SK-N-SH treated with all-trans-retinoic acid at 6 μM for 48 hours (cell line): Measurements from ENCODE around the gene YLPM1.

Source experiments
- ARNTL ChIP-seq: fragments of 450-650 bp; formaldehyde crosslinking; IDR thresholded peaks from 2 replicates; pipeline ENCODE4 v1.5.0; 2020; ENCODE audit warnings: low read depth, mild to moderate bottlenecking, moderate library complexity, borderline replicate concordance
- BACH2 ChIP-seq: fragments of 250-450 bp; sonication (Bioruptor Pico); IDR thresholded peaks from 2 replicates; pipeline ENCODE4 v1.9.0; 2021; ENCODE audit warnings: mild to moderate bottlenecking, borderline replicate concordance
- CREB5 ChIP-seq: fragments of 250-450 bp; sonication (Bioruptor Pico); IDR thresholded peaks from 2 replicates; pipeline ENCODE4 v1.5.1; 2020; ENCODE audit warnings: low read depth, mild to moderate bottlenecking, moderate library complexity
- CSRNP3 ChIP-seq: fragments of 250-450 bp; sonication (Bioruptor Pico); IDR thresholded peaks from 2 replicates; pipeline ENCODE4 v1.5.1; 2021; ENCODE audit warnings: mild to moderate bottlenecking, moderate library complexity
- ESRRG ChIP-seq: fragments of 250-450 bp; sonication (Bioruptor Pico); IDR thresholded peaks from 2 replicates; pipeline ENCODE4 v1.6.1; 2021; ENCODE audit warnings: mild to moderate bottlenecking
- GLIS3 ChIP-seq: fragments of 250-450 bp; sonication (Bioruptor Pico); IDR thresholded peaks from 2 replicates; pipeline ENCODE4 v1.5.0; 2020; ENCODE audit warnings: mild to moderate bottlenecking, moderate library complexity
- ISL1 ChIP-seq: fragments of 250-450 bp; sonication (Bioruptor Pico); IDR thresholded peaks from 2 replicates; pipeline ENCODE4 v2.1.2; 2022; ENCODE audit warnings: mild to moderate bottlenecking, moderate library complexity
- ZFP3 ChIP-seq: fragments of 250-450 bp; sonication (Bioruptor Pico); IDR thresholded peaks from 2 replicates; pipeline ENCODE4 v1.5.0; 2020; ENCODE audit warnings: mild to moderate bottlenecking, moderate library complexity
- ZFP30 ChIP-seq: fragments of 450-650 bp; formaldehyde crosslinking; IDR thresholded peaks from 2 replicates; pipeline ENCODE4 v1.5.0; 2022; ENCODE audit warnings: mild to moderate bottlenecking, moderate library complexity
- ZNF565 ChIP-seq: fragments of 450-650 bp; formaldehyde crosslinking; conservative IDR thresholded peaks from 2 replicates; pipeline ENCODE4 v1.5.0; 2020; ENCODE audit warnings: low read depth, mild to moderate bottlenecking, moderate library complexity
- ZNF70 ChIP-seq: fragments of 450-650 bp; formaldehyde crosslinking; IDR thresholded peaks from 2 replicates; pipeline ENCODE4 v1.5.0; 2020; ENCODE audit warnings: mild to moderate bottlenecking, moderate library complexity
- TF ChIP-seq, protein P1 (sequence below): fragments of 250-450 bp; sonication (Bioruptor Pico); IDR thresholded peaks from 2 replicates; pipeline ENCODE4 v1.8.0; 2020; ENCODE audit warnings: mild to moderate bottlenecking, moderate library complexity, borderline replicate concordance
- TF ChIP-seq, protein P2 (sequence below): fragments of 250-450 bp; sonication (Bioruptor Pico); IDR thresholded peaks from 2 replicates; pipeline ENCODE4 v1.5.0; 2020; ENCODE audit warnings: mild to moderate bottlenecking, moderate library complexity
- TF ChIP-seq, protein P3 (sequence below): fragments of 250-450 bp; sonication (Bioruptor Pico); IDR thresholded peaks from 2 replicates; pipeline ENCODE4 v1.8.0; 2021; ENCODE audit warnings: low read depth, mild to moderate bottlenecking, moderate library complexity, borderline replicate concordance

DNA sequence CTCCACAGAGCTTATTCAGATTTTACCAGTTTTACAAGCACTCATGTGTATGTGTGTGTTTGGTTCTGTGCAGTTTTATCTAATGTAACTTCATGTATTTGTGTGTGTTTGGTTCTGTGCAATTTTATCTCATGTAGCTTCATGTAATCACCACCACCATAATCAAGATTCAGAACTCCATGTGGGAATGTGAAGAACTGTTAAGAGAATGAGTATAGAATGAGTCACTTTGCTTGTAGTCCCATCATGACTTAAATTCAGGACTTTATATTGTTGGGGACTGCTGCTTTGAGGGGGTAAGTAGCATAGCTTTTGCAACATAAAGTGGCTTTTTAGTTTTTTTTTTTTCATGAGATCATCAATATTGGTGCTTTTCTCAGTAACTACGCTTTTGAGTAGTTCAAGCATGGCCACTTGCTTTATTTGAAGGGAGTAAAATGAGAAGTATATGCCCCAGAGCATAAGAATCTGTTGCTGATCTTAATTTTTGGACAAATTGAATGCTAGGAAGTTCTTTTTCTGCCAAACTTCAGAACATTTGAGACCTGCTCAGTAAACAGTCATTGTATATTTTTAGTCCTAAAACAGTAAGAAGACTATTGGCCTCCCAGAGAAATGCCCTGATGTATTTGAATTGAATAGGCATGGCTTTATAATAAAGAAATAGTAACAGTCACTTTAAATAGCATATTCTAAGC lies 84.0 kb downstream of the YLPM1 start:
- TF ChIP-seq ARNTL (CRISPR knock-in tag) (no peak), ZFP3 (CRISPR knock-in tag) (no peak), CSRNP3 (CRISPR knock-in tag) (no peak), ESRRG (no peak), GLIS3 (CRISPR knock-in tag) (no peak), BACH2 (CRISPR knock-in tag) (no peak), CREB5 (CRISPR knock-in tag) (no peak), ISL1 (CRISPR knock-in tag) (no peak), ZNF70 (no peak), ZFP30 (CRISPR knock-in tag) (no peak), ZNF565 (CRISPR knock-in tag) (no peak)
- TF ChIP-seq, protein P1, sequence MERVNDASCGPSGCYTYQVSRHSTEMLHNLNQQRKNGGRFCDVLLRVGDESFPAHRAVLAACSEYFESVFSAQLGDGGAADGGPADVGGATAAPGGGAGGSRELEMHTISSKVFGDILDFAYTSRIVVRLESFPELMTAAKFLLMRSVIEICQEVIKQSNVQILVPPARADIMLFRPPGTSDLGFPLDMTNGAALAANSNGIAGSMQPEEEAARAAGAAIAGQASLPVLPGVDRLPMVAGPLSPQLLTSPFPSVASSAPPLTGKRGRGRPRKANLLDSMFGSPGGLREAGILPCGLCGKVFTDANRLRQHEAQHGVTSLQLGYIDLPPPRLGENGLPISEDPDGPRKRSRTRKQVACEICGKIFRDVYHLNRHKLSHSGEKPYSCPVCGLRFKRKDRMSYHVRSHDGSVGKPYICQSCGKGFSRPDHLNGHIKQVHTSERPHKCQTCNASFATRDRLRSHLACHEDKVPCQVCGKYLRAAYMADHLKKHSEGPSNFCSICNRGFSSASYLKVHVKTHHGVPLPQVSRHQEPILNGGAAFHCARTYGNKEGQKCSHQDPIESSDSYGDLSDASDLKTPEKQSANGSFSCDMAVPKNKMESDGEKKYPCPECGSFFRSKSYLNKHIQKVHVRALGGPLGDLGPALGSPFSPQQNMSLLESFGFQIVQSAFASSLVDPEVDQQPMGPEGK = no peak
- TF ChIP-seq, protein P2, sequence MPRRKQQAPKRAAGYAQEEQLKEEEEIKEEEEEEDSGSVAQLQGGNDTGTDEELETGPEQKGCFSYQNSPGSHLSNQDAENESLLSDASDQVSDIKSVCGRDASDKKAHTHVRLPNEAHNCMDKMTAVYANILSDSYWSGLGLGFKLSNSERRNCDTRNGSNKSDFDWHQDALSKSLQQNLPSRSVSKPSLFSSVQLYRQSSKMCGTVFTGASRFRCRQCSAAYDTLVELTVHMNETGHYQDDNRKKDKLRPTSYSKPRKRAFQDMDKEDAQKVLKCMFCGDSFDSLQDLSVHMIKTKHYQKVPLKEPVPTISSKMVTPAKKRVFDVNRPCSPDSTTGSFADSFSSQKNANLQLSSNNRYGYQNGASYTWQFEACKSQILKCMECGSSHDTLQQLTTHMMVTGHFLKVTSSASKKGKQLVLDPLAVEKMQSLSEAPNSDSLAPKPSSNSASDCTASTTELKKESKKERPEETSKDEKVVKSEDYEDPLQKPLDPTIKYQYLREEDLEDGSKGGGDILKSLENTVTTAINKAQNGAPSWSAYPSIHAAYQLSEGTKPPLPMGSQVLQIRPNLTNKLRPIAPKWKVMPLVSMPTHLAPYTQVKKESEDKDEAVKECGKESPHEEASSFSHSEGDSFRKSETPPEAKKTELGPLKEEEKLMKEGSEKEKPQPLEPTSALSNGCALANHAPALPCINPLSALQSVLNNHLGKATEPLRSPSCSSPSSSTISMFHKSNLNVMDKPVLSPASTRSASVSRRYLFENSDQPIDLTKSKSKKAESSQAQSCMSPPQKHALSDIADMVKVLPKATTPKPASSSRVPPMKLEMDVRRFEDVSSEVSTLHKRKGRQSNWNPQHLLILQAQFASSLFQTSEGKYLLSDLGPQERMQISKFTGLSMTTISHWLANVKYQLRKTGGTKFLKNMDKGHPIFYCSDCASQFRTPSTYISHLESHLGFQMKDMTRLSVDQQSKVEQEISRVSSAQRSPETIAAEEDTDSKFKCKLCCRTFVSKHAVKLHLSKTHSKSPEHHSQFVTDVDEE (CRISPR knock-in tag) = no peak
- TF ChIP-seq, protein P3, sequence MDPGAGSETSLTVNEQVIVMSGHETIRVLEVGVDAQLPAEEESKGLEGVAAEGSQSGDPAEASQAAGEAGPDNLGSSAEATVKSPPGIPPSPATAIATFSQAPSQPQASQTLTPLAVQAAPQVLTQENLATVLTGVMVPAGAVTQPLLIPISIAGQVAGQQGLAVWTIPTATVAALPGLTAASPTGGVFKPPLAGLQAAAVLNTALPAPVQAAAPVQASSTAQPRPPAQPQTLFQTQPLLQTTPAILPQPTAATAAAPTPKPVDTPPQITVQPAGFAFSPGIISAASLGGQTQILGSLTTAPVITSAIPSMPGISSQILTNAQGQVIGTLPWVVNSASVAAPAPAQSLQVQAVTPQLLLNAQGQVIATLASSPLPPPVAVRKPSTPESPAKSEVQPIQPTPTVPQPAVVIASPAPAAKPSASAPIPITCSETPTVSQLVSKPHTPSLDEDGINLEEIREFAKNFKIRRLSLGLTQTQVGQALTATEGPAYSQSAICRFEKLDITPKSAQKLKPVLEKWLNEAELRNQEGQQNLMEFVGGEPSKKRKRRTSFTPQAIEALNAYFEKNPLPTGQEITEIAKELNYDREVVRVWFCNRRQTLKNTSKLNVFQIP (CRISPR knock-in tag) = no peak
